GM21526 (cell line): Measurements from ENCODE around the gene ORM2.
"Not testable (repeated sequence)": the region's sequence is repeated elsewhere in the genome, so short reads cannot be mapped to it uniquely, and the experiment has no call there.

Source experiments
- ATAC-seq: cut with Tn5 transposase; IDR thresholded peaks from one replicate; pipeline ENCODE4 v1.9.1; 2021; ENCODE audit warnings: moderate library complexity; ENCODE audit not compliant: unreplicated experiment, low FRiP score

ORM2 gene

GRCh38 chr9:114328937-114329624 is 588 bp upstream of the ORM2 start:
- not testable (repeated sequence) for ATAC-seq

DNA sequence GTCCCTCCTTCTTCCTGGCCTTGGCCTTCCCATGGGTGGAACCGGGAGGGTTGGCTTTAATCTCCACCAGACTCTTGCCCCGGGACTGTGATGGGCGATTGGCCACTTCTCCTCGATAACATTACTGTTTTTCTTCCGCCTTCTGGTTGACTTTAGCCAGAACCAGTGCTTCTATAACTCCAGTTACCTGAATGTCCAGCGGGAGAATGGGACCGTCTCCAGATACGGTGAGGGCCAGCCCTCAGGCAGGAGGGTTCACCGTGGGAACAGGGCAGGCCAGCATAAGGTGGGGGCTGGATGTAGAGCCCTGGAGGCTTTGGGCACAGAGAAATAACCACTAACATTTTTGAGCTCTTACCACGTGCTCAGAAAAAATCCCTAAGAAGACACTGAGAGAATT is 967 bp downstream of the ORM2 start:
- ATAC-seq = no peak

DNA sequence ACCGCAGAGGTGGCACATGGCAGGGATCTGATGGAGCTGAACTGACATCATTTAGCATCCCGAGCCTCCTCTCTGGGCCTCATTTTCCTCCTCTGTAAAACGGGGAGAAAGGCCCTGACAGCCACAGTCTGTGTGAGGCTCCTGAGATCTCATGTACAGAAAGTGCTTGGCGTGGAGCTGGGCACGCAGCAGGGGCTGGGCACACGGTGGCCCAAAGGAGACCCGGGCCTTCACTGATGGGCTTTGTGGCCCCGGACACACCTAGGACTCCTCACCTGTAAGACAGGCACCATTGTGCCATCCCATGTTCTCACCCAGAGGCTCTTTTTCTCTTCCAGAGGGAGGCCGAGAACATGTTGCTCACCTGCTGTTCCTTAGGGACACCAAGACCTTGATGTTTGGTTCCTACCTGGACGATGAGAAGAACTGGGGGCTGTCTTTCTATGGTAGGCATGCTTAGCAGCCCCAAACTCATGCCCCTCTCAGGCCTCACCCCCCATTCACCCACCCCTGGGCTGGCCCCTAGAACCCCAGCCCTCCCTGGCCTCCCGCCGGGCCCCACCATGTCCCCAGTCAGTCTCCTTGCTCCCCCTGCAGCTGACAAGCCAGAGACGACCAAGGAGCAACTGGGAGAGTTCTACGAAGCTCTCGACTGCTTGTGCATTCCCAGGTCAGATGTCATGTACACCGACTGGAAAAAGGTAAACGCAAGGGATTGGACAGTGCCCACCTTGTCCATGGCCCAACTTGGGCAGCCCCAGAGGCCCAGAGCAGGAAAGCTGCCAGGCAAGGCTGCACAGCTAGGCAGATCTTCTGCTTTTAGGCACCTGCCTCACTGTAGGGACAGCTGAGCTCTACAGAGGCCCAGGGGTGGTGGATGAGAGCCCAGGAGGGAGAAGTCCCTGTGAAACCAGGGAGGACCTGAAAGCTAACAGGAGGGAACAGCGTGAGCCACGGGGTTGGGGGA is 1.8 kb downstream of the ORM2 start:
- not testable (repeated sequence) for ATAC-seq

DNA sequence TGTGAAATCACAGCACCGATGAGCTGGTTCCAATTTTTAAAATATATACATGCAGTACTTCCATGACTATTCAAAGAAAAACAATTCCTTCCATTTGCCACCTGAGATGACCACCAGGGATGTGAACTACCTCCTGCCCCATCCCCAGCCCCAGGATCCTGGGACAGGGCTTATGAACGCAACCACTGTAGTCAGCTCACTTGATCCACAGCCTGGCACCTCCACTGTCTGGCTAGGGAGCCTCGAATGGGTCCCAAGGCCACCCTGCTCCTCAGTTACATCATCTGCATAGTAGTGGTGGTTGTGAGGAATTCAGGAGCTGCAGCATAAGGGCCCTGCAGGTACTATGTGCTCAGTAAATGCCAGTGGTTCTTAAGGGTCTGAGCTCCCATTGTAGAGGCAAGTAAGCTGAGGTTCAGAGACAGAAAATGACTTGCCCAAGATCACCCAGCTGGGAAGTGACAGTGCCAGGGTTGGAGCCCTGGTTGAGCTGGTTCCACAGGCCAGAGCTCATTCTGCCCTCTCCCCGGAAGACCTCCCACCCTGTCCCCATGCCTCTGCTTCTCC is 2.9 kb downstream of the ORM2 start:
- not testable (repeated sequence) for ATAC-seq

DNA sequence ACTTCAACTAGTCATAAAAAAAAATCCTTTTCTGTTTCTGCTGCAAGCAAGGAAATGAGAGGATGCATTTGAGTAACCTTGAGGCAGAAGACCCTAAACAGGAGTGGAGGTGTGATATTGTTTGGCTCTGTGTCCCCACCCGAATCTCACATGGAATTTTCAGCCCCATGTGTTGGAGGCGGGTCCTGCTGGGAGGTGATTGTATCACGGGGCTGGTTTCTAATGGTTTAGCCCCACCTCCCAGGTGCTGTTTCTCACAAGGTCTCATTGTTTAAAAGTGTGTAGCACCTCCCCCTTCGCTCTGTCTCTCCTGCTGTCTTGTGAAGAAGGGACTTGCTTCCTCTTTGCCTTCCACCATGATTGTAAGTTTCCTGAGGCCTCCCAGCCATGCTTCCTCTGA is 4.0 kb downstream of the ORM2 start:
- ATAC-seq = not testable (repeated sequence)

DNA sequence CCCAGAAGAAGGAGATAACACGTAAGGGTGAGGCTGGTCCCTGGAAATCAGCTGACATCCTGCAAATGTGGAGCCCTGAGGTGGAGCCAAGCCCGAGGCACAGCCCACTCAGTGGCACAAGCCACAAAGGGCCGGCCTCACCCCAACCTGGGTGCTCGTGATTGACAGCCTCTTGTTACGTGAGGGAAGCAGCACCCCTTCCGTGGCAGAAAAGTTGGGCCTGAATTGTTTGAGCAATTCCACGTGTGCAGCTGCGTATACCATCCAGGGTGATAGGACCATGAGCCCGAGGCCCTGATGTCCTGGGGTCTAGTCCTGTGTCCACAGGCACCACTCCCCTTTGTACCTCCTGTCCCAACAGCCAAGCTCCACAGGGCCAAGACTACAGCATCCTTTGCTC is 4.8 kb downstream of the ORM2 start:
- ATAC-seq = no peak

GRCh38 chr9:114335745-114336144 is 6.1 kb downstream of the ORM2 start:
- no peak for ATAC-seq

DNA sequence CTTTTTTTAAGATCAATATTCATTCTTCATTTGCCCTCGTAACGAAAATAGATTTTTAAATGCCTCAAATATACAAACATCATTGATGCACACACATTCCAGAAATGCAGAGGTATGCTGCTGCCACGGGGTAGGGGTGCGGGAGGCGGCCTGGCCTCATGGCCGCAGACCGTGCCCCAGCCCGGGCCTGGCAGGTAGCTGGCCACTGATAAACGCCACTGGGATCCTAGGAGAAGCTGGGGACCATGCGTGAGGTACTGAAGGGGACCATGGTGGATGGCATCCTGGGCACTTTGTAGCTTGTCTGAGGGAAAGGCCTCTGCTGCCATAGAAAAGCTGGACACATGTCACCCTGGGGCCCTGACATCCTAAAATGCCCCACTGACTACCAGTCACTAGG is 6.5 kb downstream of the ORM2 start:
- ATAC-seq = no peak

GRCh38 chr9:114336699-114337395 is 7.2 kb downstream of the ORM2 start:
- no peak for ATAC-seq

GRCh38 chr9:114338187-114338586 is 8.5 kb downstream of the ORM2 start:
- no peak for ATAC-seq

DNA sequence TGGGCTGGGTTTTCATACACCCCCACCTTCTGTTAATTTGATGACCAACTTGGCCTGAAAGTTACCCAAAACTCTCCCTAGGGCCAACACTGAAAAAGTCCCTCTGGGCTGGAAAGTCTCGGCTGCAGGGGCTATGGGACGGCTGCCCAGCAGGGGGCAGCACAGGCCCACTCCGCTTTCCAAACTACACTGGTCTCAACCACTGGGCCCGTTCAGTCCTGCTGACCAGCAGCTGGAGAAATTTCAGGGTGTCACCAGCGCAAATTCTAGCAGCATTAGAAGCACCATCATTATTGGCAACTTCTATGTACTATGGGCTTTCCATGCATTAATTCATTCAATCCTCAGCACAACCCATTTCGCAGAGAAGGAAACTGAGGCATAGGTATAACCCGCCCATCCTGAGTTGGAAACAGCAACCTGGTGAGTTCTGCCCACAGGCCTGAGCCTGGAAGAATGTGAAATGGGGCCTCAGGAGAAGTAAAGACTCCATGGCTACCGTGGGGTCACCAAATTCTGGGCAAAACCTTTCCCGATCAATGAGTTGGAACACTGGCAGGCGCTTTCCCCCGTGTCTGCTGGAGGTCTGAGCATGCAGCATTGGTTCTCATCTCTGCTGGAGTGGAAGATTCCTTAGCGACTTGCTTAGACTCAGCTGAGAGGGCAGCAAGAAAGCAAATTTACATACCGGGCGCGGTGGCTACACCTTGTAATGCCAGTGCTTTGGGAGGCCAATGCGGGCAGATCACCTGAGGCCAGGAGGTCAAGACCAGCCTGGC is 9.7 kb downstream of the ORM2 start:
- ATAC-seq = peak; percentile 49

GRCh38 chr9:114341152-114341830 is 11.6 kb downstream of the ORM2 start:
- ATAC-seq = no peak

GRCh38 chr9:114341991-114342390 is 12.3 kb downstream of the ORM2 start:
- no peak for ATAC-seq

GRCh38 chr9:114342755-114343440 is 13.2 kb downstream of the ORM2 start:
- ATAC-seq = no peak

GRCh38 chr9:114343471-114344187 is 14.0 kb downstream of the ORM2 start:
- ATAC-seq = no peak

GRCh38 chr9:114344188-114344566 is 14.5 kb downstream of the ORM2 start:
- ATAC-seq = no peak

GRCh38 chr9:114344692-114345091 is 15.0 kb downstream of the ORM2 start:
- ATAC-seq = no peak

DNA sequence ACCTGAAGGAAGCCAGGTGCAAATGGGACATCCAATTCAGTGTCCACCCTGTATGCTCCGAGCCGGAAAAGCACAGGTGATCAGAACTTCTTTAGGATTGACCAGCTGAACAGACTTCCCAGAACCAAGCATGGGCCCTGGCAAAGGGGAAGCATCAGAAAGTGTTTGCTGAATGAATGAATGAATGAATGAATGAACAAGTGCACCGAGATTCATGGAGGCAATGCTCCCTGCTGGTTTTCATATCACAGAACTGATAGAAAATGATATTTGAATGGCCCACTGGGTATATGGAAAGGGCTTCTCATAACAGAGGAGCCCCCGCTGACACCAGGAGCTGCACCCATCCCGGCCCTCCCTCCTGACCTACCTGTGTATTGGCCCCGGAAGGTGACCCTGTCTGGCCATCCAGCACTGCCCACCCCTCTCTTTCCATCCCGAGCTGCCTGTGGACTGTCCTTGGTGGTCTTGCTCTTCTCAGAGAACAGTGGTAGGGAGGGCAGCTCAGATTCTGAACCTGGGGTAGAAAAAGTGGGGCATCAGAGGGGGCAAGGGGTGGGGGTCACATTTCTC is 15.9 kb downstream of the ORM2 start:
- no peak for ATAC-seq
